PC-3 (cell line): ENCODE data around the gene IFFO2. TPM values are rescaled to one million over a fixed set of nuclear protein-coding genes. Genes with fewer than 3 reads are reported as not detected.

Experiments used
- ATAC-seq: fragments of 200-7000 bp; cut with Tn5 transposase; 2 replicates; pipeline ENCODE4 v1.9.1; 2020; ENCODE audit warnings: mild to moderate bottlenecking, moderate library complexity
- BruUV-seq: library from RNA; stranded (reverse); fragments of 400-500 nt; replicated peaks from 2 replicates; lab custom pipeline; 2021; lab: Mats Ljungman, UMichigan
- CTCF ChIA-PET: fragments of 300-600 bp; sonication (Branson Sonifier 250); formaldehyde crosslinking; loops from one replicate; lab custom pipeline; 2022; ENCODE audit warnings: antibody characterized with exemption; lab: Charles Lee
- POLR2A ChIA-PET: fragments of 300-600 bp; sonication (Branson Sonifier 250); formaldehyde crosslinking; loops from one replicate; lab custom pipeline; 2022; ENCODE audit warnings: antibody characterized with exemption; ENCODE audit not compliant: unreplicated experiment; lab: Charles Lee
- DNase-seq: peaks from one replicate; pipeline ENCODE4 v3.0.0-alpha.2; 2015
- H2AFZ ChIP-seq: fragments of 300-600 bp; sonication (generic); 2 replicates; pipeline ENCODE4 v1.6.0; 2016; ENCODE audit warnings: antibody characterized with exemption, low read length
- H3F3A ChIP-seq: fragments of 300-600 bp; sonication (generic); one replicate; pipeline ENCODE4 v1.6.0; 2017; ENCODE audit warnings: antibody characterized with exemption, low read length, control low read depth, mild to moderate bottlenecking; ENCODE audit not compliant: unreplicated experiment
- H3K27ac ChIP-seq: fragments of 300-600 bp; sonication (generic); 2 replicates; pipeline ENCODE4 v1.5.1; 2016; ENCODE audit warnings: mild to moderate bottlenecking, low read length
- H3K27me3 ChIP-seq: fragments of 300-600 bp; sonication (generic); 2 replicates; pipeline ENCODE4 v1.6.1; 2016; ENCODE audit warnings: low read length, mixed read lengths
- H3K36me3 ChIP-seq: fragments of 300-600 bp; sonication (generic); 2 replicates; pipeline ENCODE4 v1.6.1; 2016; ENCODE audit warnings: low read depth, mixed run types, low read length, mixed read lengths
- H3K4me1 ChIP-seq: fragments of 300-600 bp; sonication (generic); 2 replicates; pipeline ENCODE4 v1.5.1; 2016; ENCODE audit warnings: low read length; ENCODE audit not compliant: insufficient read depth
- H3K4me2 ChIP-seq: fragments of 300-600 bp; sonication (generic); 2 replicates; pipeline ENCODE4 v1.6.0; 2016; ENCODE audit warnings: low read length
- H3K4me3 ChIP-seq: fragments of 300-600 bp; sonication (generic); 2 replicates; pipeline ENCODE4 v1.5.1; 2016; ENCODE audit warnings: mild to moderate bottlenecking, low read length, mixed read lengths
- H3K79me2 ChIP-seq: fragments of 300-600 bp; sonication (generic); 2 replicates; pipeline ENCODE4 v1.6.1; 2017; ENCODE audit warnings: low read length, mixed read lengths
- H3K9ac ChIP-seq: fragments of 300-600 bp; sonication (generic); 2 replicates; pipeline ENCODE4 v1.6.0; 2016; ENCODE audit warnings: mild to moderate bottlenecking, low read length
- H3K9me2 ChIP-seq: fragments of 300-600 bp; sonication (generic); replicated peaks from 2 replicates; pipeline ENCODE4 v1.6.1; 2016; ENCODE audit warnings: mixed run types, low read length, mixed read lengths
- H3K9me3 ChIP-seq: fragments of 300-600 bp; sonication (generic); 2 replicates; pipeline ENCODE4 v1.6.1; 2016; ENCODE audit warnings: low read length, mixed read lengths
- H4K20me1 ChIP-seq: fragments of 300-600 bp; sonication (generic); 2 replicates; pipeline ENCODE4 v1.6.1; 2016; ENCODE audit warnings: low read length, mixed read lengths
- EZH2 ChIP-seq: fragments of 300-600 bp; sonication (generic); IDR thresholded peaks from one replicate; pipeline ENCODE4 v1.6.1; 2017; ENCODE audit warnings: antibody characterized with exemption, mild to moderate bottlenecking, low read length; ENCODE audit not compliant: unreplicated experiment
- EZH2phosphoT487 ChIP-seq: fragments of 300-600 bp; sonication (generic); IDR thresholded peaks from 2 replicates; pipeline ENCODE4 v1.6.1; 2018; ENCODE audit warnings: mild to moderate bottlenecking, antibody characterized with exemption, low read length, borderline replicate concordance
- intact Hi-C: fragments of 100-400 bp; cut with micrococcal nuclease; formaldehyde crosslinking; loops from 2 replicates; pipeline ENCODE4 v1.9.0; 2023
- total RNA-seq: library from RNA; depleted of rRNA; stranded (reverse); fragments of >200 nt; gene quantifications from 2 replicates; pipeline ENCODE4 v1.2.3, GENCODE V29; 2014
- TF ChIP-seq, protein P1 (sequence below): fragments of 300-600 bp; sonication (generic); conservative IDR thresholded peaks from 2 replicates; pipeline ENCODE4 v1.5.1; 2017; ENCODE audit warnings: antibody characterized with exemption, low read depth, mild to moderate bottlenecking, low read length

IFFO2 gene
- total RNA-seq, 1 experiment from 2014 or later, result 30.7 TPM

- Histone ChIP-seq H3K9me2 (no peaks in the 10 kb centered on the region), H3K9ac (no peak overlapping the region), H3K27me3 (no peaks in the 10 kb centered on the region), H3K4me3 (no peak overlapping the region), H3K36me3 (peaks cover 39% of the 10 kb centered on the region), H3K27ac (no peak overlapping the region), H4K20me1 (no peaks in the 10 kb centered on the region), H3F3A (peaks cover 3% of the 10 kb centered on the region), H3K79me2 (peaks cover 8% of the 10 kb centered on the region; the same call in 1 of the 2 replicates), H3K4me2 (no peak overlapping the region), H3K4me1 (peaks cover 16% of the 10 kb centered on the region), H2AFZ (no peak overlapping the region), H3K9me3 (no peaks in the 10 kb centered on the region)
- ChIA-PET CTCF (interaction anchor here (0.7 to 1.2 kb wide), 2 partner anchors 47 to 205 kb away, joined by 3 to 5 read pairs; no protein-coding TSS in a partner anchor), POLR2A (no interaction called here)
- BruUV-seq, result no TSS peak
- no peak for TF ChIP-seq EZH2phosphoT487
- TF ChIP-seq EZH2, result no peak
- TF ChIP-seq, protein P1, sequence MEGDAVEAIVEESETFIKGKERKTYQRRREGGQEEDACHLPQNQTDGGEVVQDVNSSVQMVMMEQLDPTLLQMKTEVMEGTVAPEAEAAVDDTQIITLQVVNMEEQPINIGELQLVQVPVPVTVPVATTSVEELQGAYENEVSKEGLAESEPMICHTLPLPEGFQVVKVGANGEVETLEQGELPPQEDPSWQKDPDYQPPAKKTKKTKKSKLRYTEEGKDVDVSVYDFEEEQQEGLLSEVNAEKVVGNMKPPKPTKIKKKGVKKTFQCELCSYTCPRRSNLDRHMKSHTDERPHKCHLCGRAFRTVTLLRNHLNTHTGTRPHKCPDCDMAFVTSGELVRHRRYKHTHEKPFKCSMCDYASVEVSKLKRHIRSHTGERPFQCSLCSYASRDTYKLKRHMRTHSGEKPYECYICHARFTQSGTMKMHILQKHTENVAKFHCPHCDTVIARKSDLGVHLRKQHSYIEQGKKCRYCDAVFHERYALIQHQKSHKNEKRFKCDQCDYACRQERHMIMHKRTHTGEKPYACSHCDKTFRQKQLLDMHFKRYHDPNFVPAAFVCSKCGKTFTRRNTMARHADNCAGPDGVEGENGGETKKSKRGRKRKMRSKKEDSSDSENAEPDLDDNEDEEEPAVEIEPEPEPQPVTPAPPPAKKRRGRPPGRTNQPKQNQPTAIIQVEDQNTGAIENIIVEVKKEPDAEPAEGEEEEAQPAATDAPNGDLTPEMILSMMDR, result no peak
- ATAC-seq, result no peak
- DNase-seq, result no peak
- intact Hi-C loops, result loop anchor here (1.0 to 10.0 kb wide), 2 partner anchors 188 to 337 kb away; no protein-coding TSS in a partner anchor
Observed at GRCh38 chr1:18907917-18908845, 48.3 kb downstream of the IFFO2 start.

- peaks cover 30% of the 10 kb centered on the region for H3K36me3 ChIP-seq
- ChIA-PET POLR2A (no interaction called here), CTCF (interaction anchor here (0.5 to 1.2 kb wide), 9 partner anchors 10 to 256 kb away, joined by 3 to 7 read pairs (median 4); no protein-coding TSS in a partner anchor)
- 0 out of 2 replicates have a peak, but pooled peaks cover 1% of the 10 kb centered on the region for H3K79me2 ChIP-seq
- H3K27ac ChIP-seq, result no peak overlapping the region
- no peaks in the 10 kb centered on the region for H3K9me3 ChIP-seq
- DNase-seq (peak; percentile 76), ATAC-seq (no peak)
- H4K20me1 ChIP-seq, result no peaks in the 10 kb centered on the region
- TF ChIP-seq, protein P1, result peak; percentile 95
- TF ChIP-seq EZH2 (no peak), EZH2phosphoT487 (no peak)
- no peaks in the 10 kb centered on the region for H3K27me3 ChIP-seq
- H3F3A ChIP-seq, result peaks cover 6% of the 10 kb centered on the region
- no TSS peak for BruUV-seq
- H3K9ac ChIP-seq, result no peak overlapping the region
- H3K4me1 ChIP-seq, result peaks cover 18% of the 10 kb centered on the region
- no peaks in the 10 kb centered on the region for H3K9me2 ChIP-seq
- intact Hi-C loops, result loop anchor here (1.0 to 10.0 kb wide), 2 partner anchors 189 to 338 kb away; no protein-coding TSS in a partner anchor
- H3K4me2 ChIP-seq, result no peak overlapping the region
- no peak overlapping the region for H3K4me3 ChIP-seq
- H2AFZ ChIP-seq, result no peak overlapping the region
Observed at GRCh38 chr1:18907021-18907916, 49.2 kb downstream of the IFFO2 start.
